GM13977 (cell line): ENCODE measurements around the gene MEDAG.

Experiments
- DNase-seq: peaks from one replicate; pipeline ENCODE4 v3.0.0; 2012; ENCODE audit warnings: low spot score
- in situ Hi-C: fragments of 300-500 bp; cut with MboI; formaldehyde crosslinking; loops from one replicate; pipeline ENCODE4 v1.12.0; 2022; ENCODE audit warnings: low sequenced_read_pairs, low pct_unique_long_range_greater_than_20kb, mixed read lengths, inconsistent platforms; ENCODE audit not compliant: unreplicated experiment
- TF ChIP-seq, protein P1 (sequence below): IDR thresholded peaks from 2 replicates; pipeline ENCODE4 v1.5.1; 2012; ENCODE audit warnings: mild to moderate bottlenecking, control low read depth; ENCODE audit not compliant: insufficient read depth; ENCODE audit errors: extremely low read depth, missing control alignments

MEDAG gene

DNA sequence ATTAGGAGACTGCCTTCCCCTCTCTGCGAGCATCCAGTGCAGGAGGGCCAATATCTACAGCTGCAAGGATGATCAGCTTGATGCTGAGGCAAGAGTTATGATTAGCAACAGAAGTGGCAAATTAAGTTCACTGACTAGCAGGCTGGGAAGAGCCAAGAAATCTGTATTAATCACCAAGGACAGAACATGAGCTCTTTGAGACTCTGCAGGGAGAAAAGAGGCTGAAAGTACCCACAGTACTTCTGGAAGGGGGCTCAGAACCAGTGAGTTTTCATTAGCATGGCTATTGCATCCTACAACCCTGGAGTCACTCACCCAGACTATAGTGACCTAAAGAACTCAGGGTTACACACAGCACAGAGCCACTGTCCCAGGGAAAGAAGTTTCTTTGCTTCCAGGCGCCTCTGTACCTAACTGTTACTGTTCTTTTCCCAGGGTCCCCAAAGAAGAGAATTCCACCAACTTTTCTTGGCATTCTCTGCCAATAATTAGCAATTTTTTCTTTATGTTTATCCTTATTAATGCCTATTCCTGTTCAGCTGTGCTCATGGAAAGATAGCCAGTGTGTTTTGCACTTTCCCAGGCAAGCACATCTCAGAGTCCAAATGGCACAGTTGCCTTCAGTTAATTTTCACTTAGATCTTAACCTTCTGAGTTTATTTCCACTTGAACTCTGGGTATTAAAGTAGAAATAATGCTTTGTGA lies 25.8 kb upstream of the MEDAG start:
- in situ Hi-C loops, result no loop called here
- TF ChIP-seq, protein P1, sequence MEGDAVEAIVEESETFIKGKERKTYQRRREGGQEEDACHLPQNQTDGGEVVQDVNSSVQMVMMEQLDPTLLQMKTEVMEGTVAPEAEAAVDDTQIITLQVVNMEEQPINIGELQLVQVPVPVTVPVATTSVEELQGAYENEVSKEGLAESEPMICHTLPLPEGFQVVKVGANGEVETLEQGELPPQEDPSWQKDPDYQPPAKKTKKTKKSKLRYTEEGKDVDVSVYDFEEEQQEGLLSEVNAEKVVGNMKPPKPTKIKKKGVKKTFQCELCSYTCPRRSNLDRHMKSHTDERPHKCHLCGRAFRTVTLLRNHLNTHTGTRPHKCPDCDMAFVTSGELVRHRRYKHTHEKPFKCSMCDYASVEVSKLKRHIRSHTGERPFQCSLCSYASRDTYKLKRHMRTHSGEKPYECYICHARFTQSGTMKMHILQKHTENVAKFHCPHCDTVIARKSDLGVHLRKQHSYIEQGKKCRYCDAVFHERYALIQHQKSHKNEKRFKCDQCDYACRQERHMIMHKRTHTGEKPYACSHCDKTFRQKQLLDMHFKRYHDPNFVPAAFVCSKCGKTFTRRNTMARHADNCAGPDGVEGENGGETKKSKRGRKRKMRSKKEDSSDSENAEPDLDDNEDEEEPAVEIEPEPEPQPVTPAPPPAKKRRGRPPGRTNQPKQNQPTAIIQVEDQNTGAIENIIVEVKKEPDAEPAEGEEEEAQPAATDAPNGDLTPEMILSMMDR, result no peak
- DNase-seq, result no peak

DNA sequence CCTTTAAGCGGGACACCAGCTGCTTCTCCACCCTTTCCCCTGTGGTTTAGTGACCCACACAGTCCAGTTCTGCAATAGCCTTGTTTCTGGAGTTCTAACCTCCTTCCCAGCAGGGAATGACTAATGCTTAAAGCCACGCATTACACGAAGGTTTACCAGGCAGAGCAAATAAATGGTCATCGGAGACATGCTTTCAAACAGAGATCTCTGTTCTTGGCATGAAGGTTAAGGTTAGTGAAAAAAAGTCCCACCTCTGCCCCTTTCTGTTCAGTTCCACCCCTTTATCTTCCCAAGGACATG lies 25.3 kb upstream of the MEDAG start:
- TF ChIP-seq, protein P1, result no peak
- in situ Hi-C loops, result no loop called here
- DNase-seq, result no peak

DNA sequence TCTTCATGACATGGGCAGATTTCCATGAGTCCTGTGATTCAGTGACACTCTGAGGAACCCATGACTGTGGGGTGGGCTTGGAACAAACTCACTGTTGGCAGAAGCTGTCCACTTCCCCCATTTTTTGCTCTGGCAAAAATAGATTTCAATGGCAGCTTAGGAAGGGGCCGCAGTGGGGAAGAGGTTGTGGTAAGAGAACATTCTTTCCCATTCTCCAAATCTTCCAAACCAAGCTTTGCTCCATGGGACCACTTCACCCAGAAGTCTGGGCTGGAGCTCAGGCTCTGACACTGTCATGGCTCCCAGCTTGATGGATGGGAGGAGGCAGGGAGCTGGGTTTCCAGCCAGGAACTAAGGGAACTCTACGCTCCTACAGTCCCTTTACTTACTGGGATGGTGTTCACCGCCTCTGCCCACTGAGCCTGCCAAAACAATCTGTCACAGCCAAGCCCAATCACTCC lies 24.9 kb upstream of the MEDAG start:
- in situ Hi-C loops, result no loop called here

DNA sequence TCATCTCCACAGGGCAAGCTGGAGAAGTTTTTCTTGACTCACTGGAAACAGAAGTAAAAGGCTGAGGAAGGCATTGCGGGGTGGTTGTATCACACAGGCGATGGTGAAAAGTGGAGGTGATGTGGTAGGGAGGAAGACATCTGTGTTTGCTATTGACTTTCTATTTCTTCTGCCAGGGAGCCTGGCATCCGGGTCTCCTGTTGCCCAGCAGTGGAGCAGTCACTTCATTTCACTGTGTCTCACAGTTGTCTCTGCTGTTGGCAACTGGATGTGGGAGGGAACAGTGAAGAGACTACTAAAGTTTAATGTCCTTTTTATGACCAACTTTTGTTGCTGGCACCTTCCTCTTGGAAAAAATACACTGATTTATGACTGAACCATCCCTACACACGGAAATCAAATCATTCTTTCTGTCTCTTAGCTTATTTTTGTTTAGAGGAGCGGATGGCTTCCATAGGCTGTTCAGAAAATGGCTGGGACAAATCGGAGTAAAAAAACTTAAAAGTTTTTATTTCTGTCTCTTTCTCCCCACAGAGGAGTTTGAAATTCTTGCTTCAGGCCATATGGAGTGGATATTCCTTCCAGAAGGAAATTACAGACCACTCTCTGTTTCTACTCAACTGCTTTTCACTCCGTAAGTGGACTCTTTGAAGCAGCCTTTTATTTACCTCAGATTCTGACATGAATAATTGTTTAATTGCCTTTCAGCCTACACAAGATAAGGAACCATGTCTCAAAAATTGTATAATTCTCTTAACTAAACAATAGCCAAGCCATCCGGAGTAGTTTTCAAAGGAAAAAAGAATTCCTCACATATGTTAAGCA lies 23.8 kb upstream of the MEDAG start:
- in situ Hi-C loops, result no loop called here
- DNase-seq, result no peak

More for the DNA sequence above, 24.9 kb upstream of the MEDAG start:
- TF ChIP-seq, protein P1, result no peak
- DNase-seq, result no peak

DNA sequence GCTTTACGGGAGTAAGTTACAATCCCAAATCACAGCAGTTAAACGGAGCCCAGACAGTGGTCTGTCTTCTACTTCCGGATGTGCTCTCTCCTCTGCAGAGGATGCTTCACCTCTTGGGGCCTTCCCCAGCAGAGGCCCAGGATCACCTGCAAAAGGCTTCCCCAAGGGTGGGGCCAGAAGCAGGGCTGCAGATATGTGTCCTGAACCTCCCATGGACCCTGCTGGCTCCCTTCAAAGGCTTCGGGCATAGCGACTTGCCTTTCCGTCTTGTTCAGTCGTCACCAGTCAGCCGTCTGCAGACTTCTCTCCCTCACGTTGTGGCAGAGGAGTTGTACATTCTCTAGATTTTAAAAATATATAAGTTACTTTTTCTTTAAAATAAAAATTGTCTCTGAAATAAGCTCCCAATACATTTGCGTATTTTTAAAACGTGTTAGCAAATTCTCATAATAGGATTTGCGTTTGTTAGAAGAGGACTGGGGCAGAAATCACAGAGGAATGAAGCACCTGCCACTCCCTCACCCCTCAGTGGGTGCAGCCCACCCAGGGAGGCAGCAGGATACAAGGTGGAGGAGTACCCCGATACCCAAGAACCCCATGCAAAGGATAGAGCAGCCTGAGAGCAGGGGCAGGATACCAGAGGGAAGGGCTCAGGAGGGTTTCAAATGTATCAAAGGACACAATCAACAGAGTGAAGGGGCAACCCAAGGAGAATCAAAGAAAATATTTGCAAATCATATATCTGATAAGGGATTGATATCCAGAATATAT lies 22.9 kb upstream of the MEDAG start:
- in situ Hi-C loops, result no loop called here
- no peak for DNase-seq
- TF ChIP-seq, protein P1, result no peak

More for the DNA sequence above, 23.8 kb upstream of the MEDAG start:
- TF ChIP-seq, protein P1, result no peak

DNA sequence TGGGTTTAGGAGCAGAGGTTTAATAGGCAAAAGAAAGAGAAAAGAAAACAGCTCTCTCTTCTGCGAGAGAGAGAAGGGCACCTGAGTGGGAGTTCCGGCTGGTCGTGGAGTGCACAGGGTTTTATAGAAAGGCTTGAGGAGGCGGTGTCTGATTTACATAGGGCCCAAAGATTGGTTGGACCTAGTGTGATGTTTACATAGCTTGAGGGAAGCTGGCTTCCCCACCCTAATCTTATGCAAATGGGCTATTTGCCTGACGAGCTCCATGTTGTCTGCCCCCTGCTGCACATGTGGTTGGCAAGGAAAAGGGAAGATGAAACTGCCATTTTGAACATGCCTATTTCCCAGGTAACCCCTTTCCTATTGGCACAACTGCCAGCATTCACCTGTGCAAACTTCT lies 21.5 kb upstream of the MEDAG start:
- no peak for DNase-seq
- TF ChIP-seq, protein P1, result no peak
- in situ Hi-C loops, result no loop called here
